GM13977 (cell line): Measurements from ENCODE around the gene DDR2.

ENCODE experiments used
- DNase-seq: peaks from one replicate; pipeline ENCODE4 v3.0.0; 2012; ENCODE audit warnings: low spot score
- in situ Hi-C: fragments of 300-500 bp; cut with MboI; formaldehyde crosslinking; loops from one replicate; pipeline ENCODE4 v1.12.0; 2022; ENCODE audit warnings: low sequenced_read_pairs, low pct_unique_long_range_greater_than_20kb, mixed read lengths, inconsistent platforms; ENCODE audit not compliant: unreplicated experiment
- TF ChIP-seq, protein P1 (sequence below): IDR thresholded peaks from 2 replicates; pipeline ENCODE4 v1.5.1; 2012; ENCODE audit warnings: mild to moderate bottlenecking, control low read depth; ENCODE audit not compliant: insufficient read depth; ENCODE audit errors: extremely low read depth, missing control alignments

DDR2 gene

DNA sequence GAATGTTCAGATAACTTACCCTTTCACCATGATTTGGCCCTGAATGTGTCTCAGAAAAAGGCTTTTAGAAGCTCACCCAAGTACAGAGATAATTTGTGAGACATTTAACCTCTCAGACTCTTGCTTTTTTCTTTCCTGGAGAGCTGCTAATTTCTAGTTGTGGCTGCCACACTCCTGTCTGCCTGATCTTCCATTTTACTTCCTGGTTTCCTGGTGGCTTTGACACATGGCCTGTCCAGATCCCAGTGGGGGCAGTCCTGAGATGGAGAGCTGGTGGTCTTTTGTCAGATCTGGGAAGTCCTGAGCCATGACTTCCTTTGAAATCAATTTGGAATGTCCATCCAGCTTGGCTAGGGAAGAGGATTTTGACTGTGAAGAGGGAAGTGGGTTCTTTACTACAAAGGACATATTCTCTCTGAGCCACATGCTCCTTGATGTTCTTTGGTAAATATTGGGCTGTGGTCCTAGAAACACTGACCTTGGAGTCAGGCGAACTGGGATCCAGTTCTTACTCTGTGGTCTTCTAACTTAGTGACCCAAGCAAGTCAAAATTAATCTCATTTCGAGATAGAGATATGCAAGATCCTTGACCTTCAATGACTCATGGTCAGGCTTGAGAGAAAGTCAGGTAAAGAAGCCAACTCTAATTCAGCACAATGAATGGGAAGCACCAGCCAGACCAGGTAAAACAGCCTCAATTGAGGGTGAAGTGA is 80.2 kb downstream of the DDR2 start:
- DNase-seq = no peak
- TF ChIP-seq, protein P1, sequence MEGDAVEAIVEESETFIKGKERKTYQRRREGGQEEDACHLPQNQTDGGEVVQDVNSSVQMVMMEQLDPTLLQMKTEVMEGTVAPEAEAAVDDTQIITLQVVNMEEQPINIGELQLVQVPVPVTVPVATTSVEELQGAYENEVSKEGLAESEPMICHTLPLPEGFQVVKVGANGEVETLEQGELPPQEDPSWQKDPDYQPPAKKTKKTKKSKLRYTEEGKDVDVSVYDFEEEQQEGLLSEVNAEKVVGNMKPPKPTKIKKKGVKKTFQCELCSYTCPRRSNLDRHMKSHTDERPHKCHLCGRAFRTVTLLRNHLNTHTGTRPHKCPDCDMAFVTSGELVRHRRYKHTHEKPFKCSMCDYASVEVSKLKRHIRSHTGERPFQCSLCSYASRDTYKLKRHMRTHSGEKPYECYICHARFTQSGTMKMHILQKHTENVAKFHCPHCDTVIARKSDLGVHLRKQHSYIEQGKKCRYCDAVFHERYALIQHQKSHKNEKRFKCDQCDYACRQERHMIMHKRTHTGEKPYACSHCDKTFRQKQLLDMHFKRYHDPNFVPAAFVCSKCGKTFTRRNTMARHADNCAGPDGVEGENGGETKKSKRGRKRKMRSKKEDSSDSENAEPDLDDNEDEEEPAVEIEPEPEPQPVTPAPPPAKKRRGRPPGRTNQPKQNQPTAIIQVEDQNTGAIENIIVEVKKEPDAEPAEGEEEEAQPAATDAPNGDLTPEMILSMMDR = no peak
- in situ Hi-C loops = no loop called here

DNA sequence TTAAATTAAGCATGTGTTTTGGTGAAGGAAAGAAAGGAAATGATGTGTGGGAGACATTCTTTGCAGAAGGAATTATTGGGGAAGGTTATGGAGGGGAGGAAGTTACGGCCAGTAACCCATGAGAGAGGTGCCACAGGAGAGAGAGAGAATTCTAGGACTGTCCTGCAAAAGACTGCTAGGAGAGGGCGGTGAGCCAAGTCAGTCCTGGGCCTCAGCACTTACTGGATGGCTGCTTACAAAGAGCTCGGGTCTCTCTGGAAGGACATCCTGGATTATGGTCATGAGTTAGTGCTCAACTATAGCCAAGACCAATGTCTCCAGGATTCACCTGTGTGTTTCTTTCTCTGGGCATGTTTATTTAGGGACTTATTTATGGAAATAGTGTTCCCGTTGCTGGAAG is 83.9 kb downstream of the DDR2 start:
- TF ChIP-seq, protein P1 = no peak
- in situ Hi-C loops = no loop called here
- no peak for DNase-seq

DNA sequence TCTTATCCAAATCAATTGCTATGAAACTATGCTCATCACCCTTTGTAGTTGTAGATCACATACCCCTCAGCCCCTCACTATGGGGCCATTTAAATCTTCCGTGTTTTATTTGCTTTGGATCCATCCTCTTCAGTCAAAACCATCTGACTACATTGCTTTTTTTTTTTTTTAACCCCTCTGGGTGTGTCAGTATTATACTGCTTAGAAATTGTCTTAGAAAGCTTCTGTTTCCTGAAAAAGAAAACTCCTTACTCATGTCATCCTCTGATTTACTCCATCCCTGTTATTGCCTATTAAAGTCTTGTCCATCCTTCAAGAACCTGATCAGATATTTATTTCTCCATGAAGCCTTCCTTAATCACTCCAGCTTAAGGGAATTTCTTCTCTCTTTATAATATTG is 84.3 kb downstream of the DDR2 start:
- in situ Hi-C loops = no loop called here

DNA sequence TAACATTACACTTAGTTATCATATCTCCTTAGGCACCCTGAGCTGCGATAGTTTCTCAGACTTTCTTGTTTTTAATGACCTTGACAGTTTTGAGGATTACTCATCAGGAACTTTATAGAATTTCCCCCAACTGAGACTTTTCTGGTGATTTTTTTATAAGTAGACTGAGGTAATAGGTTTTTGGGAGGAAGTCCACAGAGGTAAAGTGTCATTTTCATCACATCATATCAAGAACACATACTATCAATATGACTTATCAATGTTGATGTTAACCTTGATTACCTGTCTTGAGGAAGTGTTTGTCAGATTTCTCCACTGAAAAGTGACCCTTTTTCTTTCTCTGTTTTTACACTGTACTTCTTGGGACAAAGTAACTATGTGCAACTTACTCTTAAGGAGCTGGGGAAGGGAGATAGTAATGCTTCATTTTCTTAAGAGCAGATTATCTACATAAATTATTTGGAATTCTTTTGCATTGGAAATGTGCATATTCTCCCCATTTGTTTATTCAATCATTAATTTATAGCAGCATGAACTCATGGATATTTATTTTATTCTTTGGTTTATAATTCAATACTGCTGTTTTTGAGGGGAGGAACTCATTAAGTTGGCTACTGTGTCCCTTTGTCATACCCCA is 85.4 kb downstream of the DDR2 start:
- no peak for DNase-seq
- TF ChIP-seq, protein P1 = no peak
- in situ Hi-C loops = no loop called here

More for the DNA sequence above, 84.3 kb downstream of the DDR2 start:
- no peak for DNase-seq
- TF ChIP-seq, protein P1 = no peak

DNA sequence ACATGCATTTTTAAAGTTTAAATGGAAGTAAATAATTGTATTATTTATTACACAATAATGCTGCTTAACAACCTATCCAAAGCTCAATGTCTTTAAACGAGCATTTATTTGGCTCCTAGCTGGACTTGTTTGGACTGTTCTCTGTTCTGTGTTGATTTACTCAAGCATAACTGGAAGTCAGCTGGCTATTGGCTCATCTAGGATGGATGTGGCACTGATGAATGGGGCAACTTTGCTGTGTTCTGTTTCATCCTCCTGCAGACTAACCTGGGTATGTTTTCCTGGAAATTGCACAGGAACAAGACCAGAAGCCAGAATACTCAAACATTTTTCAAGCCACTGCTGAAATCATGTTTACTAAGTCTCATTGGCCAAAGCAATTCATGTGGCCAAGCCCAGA is 87.4 kb downstream of the DDR2 start:
- TF ChIP-seq, protein P1 = no peak
- in situ Hi-C loops = no loop called here

DNA sequence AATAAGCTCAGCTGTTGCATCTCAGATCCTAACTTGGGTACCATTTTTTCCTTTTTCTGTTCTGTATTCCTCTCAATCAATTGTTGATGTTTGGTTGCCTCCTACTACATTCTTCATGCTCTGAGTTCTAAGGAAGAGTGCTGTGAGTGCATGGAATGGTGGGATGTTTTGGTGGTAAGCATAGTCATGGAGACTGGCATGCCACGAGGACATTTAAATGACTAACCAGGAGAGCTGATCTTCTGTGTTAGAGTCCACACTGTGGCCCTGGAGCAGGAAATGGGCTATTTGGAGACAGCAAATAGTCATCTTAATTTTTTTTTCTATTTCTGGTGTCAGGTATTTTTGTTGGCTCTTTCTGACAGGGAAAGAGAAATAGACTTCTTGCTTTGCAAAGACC is 88.7 kb downstream of the DDR2 start:
- no peak for DNase-seq
- TF ChIP-seq, protein P1 = no peak
- in situ Hi-C loops = no loop called here

More for the DNA sequence above, 87.4 kb downstream of the DDR2 start:
- DNase-seq = no peak
